Inferior parietal cortex (tissue), 1 donor: ENCODE data around the gene CHCHD6.

Experiments
- DNase-seq: peaks from one replicate; pipeline ENCODE4 v3.0.0-alpha.2; 2016; ENCODE audit errors: extremely low spot score

Gene CHCHD6

GRCh38 chr3:127006781-127007436, 302.9 kb downstream of the CHCHD6 start:
- no peak for DNase-seq

- DNase-seq = no peak
These were observed 304.2 kb downstream of the CHCHD6 start for GRCh38 chr3:127008236-127008635.

GRCh38 chr3:127009531-127009930, 305.5 kb downstream of the CHCHD6 start:
- no peak for DNase-seq
